Endothelial cell of umbilical vein (primary cell): Measurements from ENCODE around the gene CYP1B1. TPM values are rescaled to one million over a fixed set of nuclear protein-coding genes. Genes with fewer than 3 reads are reported as not detected.

ENCODE experiments used
- BruUV-seq: library from RNA; stranded (reverse); fragments of 400-500 nt; replicated peaks from 2 replicates; lab custom pipeline; 2021; lab: Mats Ljungman, UMichigan
- CTCF ChIA-PET: fragments of 300-600, 350-600 bp; sonication (Branson Sonifier 250); formaldehyde crosslinking; loops from one replicate; lab custom pipeline; 2021; ENCODE audit warnings: antibody characterized with exemption, inconsistent platforms; lab: Charles Lee
- POLR2A ChIA-PET: fragments of 300-600, 350-600 bp; sonication (Branson Sonifier 250); formaldehyde crosslinking; loops from one replicate; lab custom pipeline; 2021; ENCODE audit warnings: antibody characterized with exemption, inconsistent platforms; lab: Charles Lee
- DNase-seq: peaks from one replicate; pipeline ENCODE4 v3.0.0-alpha.2; 2011; ENCODE audit warnings: low read depth, low spot score
- FAIRE-seq: peaks from 2 replicates; lab custom pipeline; 2011; peaks lifted over from hg19 to GRCh38; lab: Jason Lieb, UNC
- H2AFZ ChIP-seq: 2 replicates; pipeline ENCODE4 v1.6.0; 2012; ENCODE audit warnings: low read depth, low read length, control low read depth, inconsistent platforms
- H3K27ac ChIP-seq: 2 replicates; pipeline ENCODE4 v1.5.1; 2011; ENCODE audit warnings: low read depth, mild to moderate bottlenecking, control low read depth, low read length, moderate library complexity; ENCODE audit not compliant: insufficient read depth
- H3K27me3 ChIP-seq, 2 experiments: 2 replicates each; pipeline versions ENCODE4 v1.6.0 to v1.6.1; 2011; ENCODE audit warnings: low read length in 2 of 2, mixed read lengths in 1 of 2; ENCODE audit not compliant: control insufficient read depth in 2 of 2, insufficient read depth in 2 of 2
- H3K36me3 ChIP-seq, 2 experiments: 2 replicates in 1 of 2; 3 replicates in 1 of 2; pipeline ENCODE4 v1.5.1; 2011; ENCODE audit warnings: low read length in 2 of 2, mild to moderate bottlenecking in 1 of 2, moderate library complexity in 1 of 2; ENCODE audit not compliant: control insufficient read depth in 2 of 2, insufficient read depth in 2 of 2; ENCODE audit errors: extremely low read depth in 1 of 2
- H3K4me1 ChIP-seq: 3 replicates; pipeline ENCODE4 v1.5.1; 2011; ENCODE audit warnings: mild to moderate bottlenecking, low read length; ENCODE audit not compliant: control insufficient read depth, insufficient read depth; ENCODE audit errors: extremely low read depth
- H3K4me2 ChIP-seq: 2 replicates; pipeline ENCODE4 v1.6.1; 2011; ENCODE audit warnings: low read length, control low read depth, mixed read lengths; ENCODE audit not compliant: insufficient read depth
- H3K4me3 ChIP-seq, 3 experiments: fragments of 200-600 bp in 1 of 3; sonication (generic), shearing (Covaris generic) in 1 of 3; replicated peaks in 1 of 3; 2 replicates each; pipeline ENCODE4 v1.5.1; 2011 to 2016; ENCODE audit warnings: control low read depth in 3 of 3, low read length in 3 of 3, mild to moderate bottlenecking in 2 of 3, inconsistent platforms in 1 of 3, low read depth in 1 of 3, moderate library complexity in 1 of 3; ENCODE audit not compliant: insufficient read depth in 1 of 3
- H3K79me2 ChIP-seq: 2 replicates; pipeline ENCODE4 v1.6.0; 2012; ENCODE audit warnings: low read length, inconsistent platforms; ENCODE audit not compliant: control insufficient read depth, insufficient read depth
- H3K9ac ChIP-seq: replicated peaks from 2 replicates; pipeline ENCODE3; 2011; ENCODE audit warnings: low read length, control low read depth; ENCODE audit not compliant: insufficient read depth; ENCODE audit errors: extremely low read depth
- H3K9me1 ChIP-seq: replicated peaks from 3 replicates; pipeline ENCODE4 v1.6.0; 2011; ENCODE audit warnings: mild to moderate bottlenecking, low read length; ENCODE audit not compliant: control insufficient read depth, insufficient read depth; ENCODE audit errors: extremely low read depth
- H3K9me3 ChIP-seq: replicated peaks from 2 replicates; pipeline ENCODE4 v1.5.1; 2012; ENCODE audit warnings: low read length, inconsistent platforms; ENCODE audit not compliant: control insufficient read depth, insufficient read depth
- H4K20me1 ChIP-seq: replicated peaks from 2 replicates; pipeline ENCODE3; 2011; ENCODE audit warnings: mild to moderate bottlenecking, low read length; ENCODE audit not compliant: control insufficient read depth, insufficient read depth; ENCODE audit errors: extremely low read depth
- CTCF ChIP-seq, 2 donors: IDR thresholded peaks; 1 replicate in 1 of 2; 2 replicates in 1 of 2; pipeline ENCODE4 v1.5.1; 2011; ENCODE audit warnings: low read length in 2 of 2, mild to moderate bottlenecking in 2 of 2, moderate library complexity in 2 of 2, control low read depth in 1 of 2, inconsistent platforms in 1 of 2, low read depth in 1 of 2; ENCODE audit not compliant: insufficient read depth in 1 of 2; ENCODE audit errors: extremely low read depth in 1 of 2
- EZH2 ChIP-seq: IDR thresholded peaks from 2 replicates; pipeline ENCODE4 v1.6.1; 2012; ENCODE audit warnings: borderline replicate concordance, low read depth, mild to moderate bottlenecking, moderate library complexity, low read length, inconsistent platforms; ENCODE audit not compliant: severe bottlenecking
- FOS ChIP-seq: IDR thresholded peaks from 2 replicates; pipeline ENCODE4 v1.6.1; 2011; ENCODE audit warnings: mild to moderate bottlenecking, low read length, moderate library complexity, borderline replicate concordance; ENCODE audit not compliant: insufficient read depth
- GATA2 ChIP-seq: IDR thresholded peaks from 2 replicates; pipeline ENCODE4 v1.7.0; 2011; ENCODE audit warnings: low read depth, mild to moderate bottlenecking, moderate library complexity, mixed read lengths, low read length; ENCODE audit not compliant: insufficient read length, insufficient read depth
- JUN ChIP-seq: IDR thresholded peaks from 2 replicates; pipeline ENCODE4 v1.6.1; 2011; ENCODE audit warnings: borderline replicate concordance, low read depth; ENCODE audit not compliant: insufficient read length, insufficient read depth
- MAX ChIP-seq: IDR thresholded peaks from 2 replicates; pipeline ENCODE4 v1.6.1; 2011; ENCODE audit not compliant: insufficient read depth, insufficient read length
- MYC ChIP-seq: IDR thresholded peaks from one replicate; pipeline ENCODE4 v1.6.1; 2011; ENCODE audit warnings: mild to moderate bottlenecking, low read depth, low read length
- POLR2A ChIP-seq: IDR thresholded peaks from 2 replicates; pipeline ENCODE4 v1.6.1; 2012; ENCODE audit warnings: low read depth, mild to moderate bottlenecking, control low read depth, low read length
- POLR2AphosphoS5 ChIP-seq: IDR thresholded peaks from 2 replicates; pipeline ENCODE4 v1.6.1; 2012; ENCODE audit warnings: low read depth, mild to moderate bottlenecking, control low read depth, low read length, moderate library complexity; ENCODE audit not compliant: insufficient read depth
- dilution Hi-C: fragments of 300-500 bp; cut with MboI; formaldehyde crosslinking; loops from one replicate; pipeline ENCODE4 v1.15.0; 2019; ENCODE audit warnings: low sequenced_read_pairs; ENCODE audit not compliant: extremely low pct_ligation_motif_present
- intact Hi-C: fragments of 100-400 bp; cut with micrococcal nuclease; formaldehyde crosslinking; loops from one replicate; pipeline ENCODE4 v1.10.0; 2022
- polyA plus RNA-seq, 4 experiments: library from polyadenylated mRNA; depleted of rRNA in 3 of 4; stranded (reverse) in 3 of 4; unstranded in 1 of 4; fragments of >200 nt; gene quantifications; 2 replicates each; pipeline versions ENCODE4 v1.2.1 to v1.2.3, GENCODE V29; 2011 to 2012; ENCODE audit warnings: missing spikeins in 1 of 4
- total RNA-seq: library from RNA; stranded (reverse); gene quantifications from 2 replicates; pipeline ENCODE4 v1.2.3, GENCODE V29; 2021

Gene CYP1B1
- total and polyA plus RNA-seq, 2 donors (not counting 3 experiments of a cell fraction or from before 2014, with no cell fraction given) = 0.01 TPM; not detected in 1

- dilution Hi-C loops (no loop called here), intact Hi-C loops (no loop called here)
- Histone ChIP-seq H3K27me3 (peaks cover 0 to 2% of the 10 kb centered on the region in 2 experiments), H3K9me3 (no peaks in the 10 kb centered on the region), H3K4me1 (no peaks in the 10 kb centered on the region), H3K9me1 (no peaks in the 10 kb centered on the region), H3K9ac (no peak overlapping the region), H3K4me3 (no peak overlapping the region), H4K20me1 (no peaks in the 10 kb centered on the region), H2AFZ (no peak overlapping the region), H3K36me3 (no peaks in the 10 kb centered on the region), H3K27ac (no peak overlapping the region), H3K4me2 (no peak overlapping the region), H3K79me2 (no peaks in the 10 kb centered on the region)
- no peak for FAIRE-seq
- ChIA-PET POLR2A (no interaction called here), CTCF (interaction anchor here (1.2 to 1.4 kb wide), 2 partner anchors 8 to 35 kb away, joined by 3 read pairs; no protein-coding TSS in a partner anchor)
- no TSS peak for BruUV-seq
- DNase-seq = no peak
- TF ChIP-seq FOS = no peak
Observed at GRCh38 chr2:38026846-38027245, 49.1 kb downstream of the CYP1B1 start.

- Histone ChIP-seq H3K27me3 (no peaks in the 10 kb centered on the region), H3K9me3 (no peaks in the 10 kb centered on the region), H2AFZ (no peak overlapping the region), H3K9ac (no peak overlapping the region), H3K27ac (no peak overlapping the region), H3K4me2 (no peak overlapping the region), H3K36me3 (no peaks in the 10 kb centered on the region), H3K4me1 (no peaks in the 10 kb centered on the region), H3K79me2 (no peaks in the 10 kb centered on the region), H3K4me3 (no peak overlapping the region), H4K20me1 (no peaks in the 10 kb centered on the region), H3K9me1 (no peaks in the 10 kb centered on the region)
- dilution Hi-C loops (no loop called here), intact Hi-C loops (no loop called here)
- TF ChIP-seq MYC = no peak
- no peak for TF ChIP-seq POLR2AphosphoS5
- TF ChIP-seq FOS = no peak
- no peak for TF ChIP-seq CTCF (IDR thresholded peaks at IDR 0.05; ENCODE audit: extremely low read depth in 1 of 2, insufficient read depth in 1 of 2, low read depth in 1 of 2, low read length in 2 of 2)
- TF ChIP-seq GATA2 = no peak
- no peak for TF ChIP-seq MAX
- TF ChIP-seq POLR2A = no peak
- TF ChIP-seq EZH2 = no peak
- TF ChIP-seq JUN = no peak
- no peak for DNase-seq
- POLR2A ChIA-PET = no interaction called here
- CTCF ChIA-PET = no interaction called here
- no peak for FAIRE-seq
- BruUV-seq = no TSS peak
Observed at GRCh38 chr2:38021589-38021988, 54.4 kb downstream of the CYP1B1 start.
